ENCODE measurements around the gene ICE2.

The ICE2 gene

GRCh38 chr15:60395276-60396011 lies 83.5 kb downstream of the ICE2 start:
- H3K4me3 ChIP-seq (ENCODE audit: low read depth, low read length) = no peak overlapping the region
- TF ChIP-seq CTCF (IDR thresholded peaks at IDR 0.05; ENCODE audit: borderline replicate concordance, insufficient read depth, low read depth, low read length) = no peak

GRCh38 chr15:60394689-60395097 lies 84.2 kb downstream of the ICE2 start:
- H3K4me3 ChIP-seq (ENCODE audit: low read depth, low read length) = no peak overlapping the region
- no peak for TF ChIP-seq CTCF (IDR thresholded peaks at IDR 0.05; ENCODE audit: borderline replicate concordance, insufficient read depth, low read depth, low read length)

- TF ChIP-seq CTCF (IDR thresholded peaks at IDR 0.05; ENCODE audit: borderline replicate concordance, insufficient read depth, low read depth, low read length) = no peak
- no peak overlapping the region for H3K4me3 ChIP-seq (ENCODE audit: low read depth, low read length)
Observed at GRCh38 chr15:60392986-60393790, 85.8 kb downstream of the ICE2 start.

GRCh38 chr15:60392601-60392985 lies 86.3 kb downstream of the ICE2 start:
- H3K4me3 ChIP-seq (ENCODE audit: low read depth, low read length) = no peak overlapping the region
- TF ChIP-seq CTCF (IDR thresholded peaks at IDR 0.05; ENCODE audit: borderline replicate concordance, insufficient read depth, low read depth, low read length) = no peak

- TF ChIP-seq CTCF (IDR thresholded peaks at IDR 0.05; ENCODE audit: borderline replicate concordance, insufficient read depth, low read depth, low read length) = no peak
- H3K4me3 ChIP-seq (ENCODE audit: low read depth, low read length) = no peak overlapping the region
Observed at GRCh38 chr15:60391722-60392315, 87.1 kb downstream of the ICE2 start.

GRCh38 chr15:60390871-60391501 lies 88.0 kb downstream of the ICE2 start:
- no peak overlapping the region for H3K4me3 ChIP-seq (ENCODE audit: low read depth, low read length)
- TF ChIP-seq CTCF (IDR thresholded peaks at IDR 0.05; ENCODE audit: borderline replicate concordance, insufficient read depth, low read depth, low read length) = no peak
